ENCODE measurements around the gene FBLN1.

The FBLN1 gene

GRCh38 chr22:45504373-45505341 lies 2.0 kb downstream of the FBLN1 start:
- no peak for DNase-seq (ENCODE audit: low read depth in 2 of 2)

- no peak for DNase-seq (ENCODE audit: low read depth in 2 of 2)
Observed at GRCh38 chr22:45505991-45506747, 3.5 kb downstream of the FBLN1 start.

- no peak for DNase-seq (ENCODE audit: low read depth in 2 of 2)
Observed at GRCh38 chr22:45506816-45507360, 4.2 kb downstream of the FBLN1 start.

GRCh38 chr22:45507798-45508197 lies 5.1 kb downstream of the FBLN1 start:
- DNase-seq (ENCODE audit: low read depth in 2 of 2), result no peak

- DNase-seq (ENCODE audit: low read depth in 2 of 2), result no peak
Observed at GRCh38 chr22:45508814-45509213, 6.1 kb downstream of the FBLN1 start.

- DNase-seq (ENCODE audit: low read depth in 2 of 2), result no peak
Observed at GRCh38 chr22:45510376-45511232, 7.9 kb downstream of the FBLN1 start.

- DNase-seq (ENCODE audit: low read depth in 2 of 2), result no peak
Observed at GRCh38 chr22:45511847-45512261, 9.2 kb downstream of the FBLN1 start.

- no peak for DNase-seq (ENCODE audit: low read depth in 2 of 2)
Observed at GRCh38 chr22:45512363-45512762, 9.7 kb downstream of the FBLN1 start.

GRCh38 chr22:45515676-45516075 lies 13.0 kb downstream of the FBLN1 start:
- DNase-seq (ENCODE audit: low read depth in 2 of 2), result no peak

GRCh38 chr22:45516163-45516562 lies 13.5 kb downstream of the FBLN1 start:
- no peak for DNase-seq (ENCODE audit: low read depth in 2 of 2)

GRCh38 chr22:45516923-45517675 lies 14.4 kb downstream of the FBLN1 start:
- no peak for DNase-seq (ENCODE audit: low read depth in 2 of 2)

- no peak for DNase-seq (ENCODE audit: low read depth in 2 of 2)
Observed at GRCh38 chr22:45518136-45518535, 15.5 kb downstream of the FBLN1 start.

GRCh38 chr22:45518580-45518991 lies 15.9 kb downstream of the FBLN1 start:
- DNase-seq (ENCODE audit: low read depth in 2 of 2), result no peak

- DNase-seq (ENCODE audit: low read depth in 2 of 2), result no peak
Observed at GRCh38 chr22:45521178-45521577, 18.5 kb downstream of the FBLN1 start.

- DNase-seq (ENCODE audit: low read depth in 2 of 2), result no peak
Observed at GRCh38 chr22:45522462-45522861, 19.8 kb downstream of the FBLN1 start.

GRCh38 chr22:45524157-45524556 lies 21.5 kb downstream of the FBLN1 start:
- DNase-seq (ENCODE audit: low read depth in 2 of 2), result no peak

GRCh38 chr22:45524966-45525365 lies 22.3 kb downstream of the FBLN1 start:
- DNase-seq (ENCODE audit: low read depth in 2 of 2), result no peak

- DNase-seq (ENCODE audit: low read depth in 2 of 2), result no peak
Observed at GRCh38 chr22:45525480-45525879, 22.8 kb downstream of the FBLN1 start.

GRCh38 chr22:45526281-45526680 lies 23.6 kb downstream of the FBLN1 start:
- DNase-seq (ENCODE audit: low read depth in 2 of 2), result no peak

GRCh38 chr22:45526768-45527360 lies 24.2 kb downstream of the FBLN1 start:
- no peak for DNase-seq (ENCODE audit: low read depth in 2 of 2)
